ENCODE data around the gene PALB2. TPM values are rescaled to one million over a fixed set of nuclear protein-coding genes. Genes with fewer than 3 reads are reported as not detected.
A peak's percentile ranks its signal among the peaks of the same experiment; 100 is the strongest.

The PALB2 gene
- total and polyA plus RNA-seq, 9 of the 15 experiments (the other 6 are each of a cell fraction or from before 2014, with no cell fraction given): 7.0 to 25.8 (median 15.2) TPM

GRCh38 chr16:23595951-23596720 lies 45.0 kb downstream of the PALB2 start, which contains the start of gene NDUFAB1 (continued):
- TF ChIP-seq PATZ1 (CRISPR knock-in tag; IDR thresholded peaks at IDR 0.05; ENCODE audit: borderline replicate concordance) (no peak), HBP1 (CRISPR knock-in tag; IDR thresholded peaks at IDR 0.05) (0 out of 2 replicates have a peak, but pooled peaks have one; percentile 51), BACH1 (tag; IDR thresholded peaks at IDR 0.05) (no peak), RHOXF2B (CRISPR knock-in tag; conservative IDR thresholded peaks at IDR 0.05) (no peak), THRA (IDR thresholded peaks at IDR 0.05) (no peak), TARDBP (IDR thresholded peaks at IDR 0.05) (no peak), STAG1 (CRISPR knock-in tag; IDR thresholded peaks at IDR 0.05; ENCODE audit: borderline replicate concordance) (no peak), SPI1 (IDR thresholded peaks at IDR 0.05; ENCODE audit: borderline replicate concordance, low read depth, low read length) (no peak), IRF9 (tag; IDR thresholded peaks at IDR 0.05) (no peak), PURB (CRISPR knock-in tag; IDR thresholded peaks at IDR 0.05; ENCODE audit: low read depth) (no peak), ILK (tag; IDR thresholded peaks at IDR 0.05; ENCODE audit: borderline replicate concordance, low read depth) (no peak), MEF2D (tag; conservative IDR thresholded peaks at IDR 0.05; ENCODE audit: low read depth) (no peak), SP2 (IDR thresholded peaks at IDR 0.05; ENCODE audit: extremely low read depth, low read depth, low read length, poor library complexity, severe bottlenecking) (peak; percentile 67), DACH1 (IDR thresholded peaks at IDR 0.05; ENCODE audit: partially characterized antibody) (no peak), TCF15 (CRISPR knock-in tag; IDR thresholded peaks at IDR 0.05) (no peak)

Measured in K562 (cell line).